LNCaP clone FGC (cell line): ENCODE measurements around the gene COX4I1.

Source experiments
- DNase-seq: peaks from one replicate; pipeline ENCODE4 v3.0.0-alpha.2; 2011; ENCODE audit warnings: low read depth
- H3K4me3 ChIP-seq: 2 replicates; pipeline ENCODE4 v1.5.1; 2011; ENCODE audit warnings: mild to moderate bottlenecking, low read depth, low read length, control low read depth
- CTCF ChIP-seq: IDR thresholded peaks from 2 replicates; pipeline ENCODE4 v1.5.1; 2012; ENCODE audit warnings: mild to moderate bottlenecking; ENCODE audit not compliant: control insufficient read depth, insufficient read depth; ENCODE audit errors: extremely low read depth

The COX4I1 gene

GRCh38 chr16:85799497-85800320, at the start of gene COX4I1, which contains the start of gene EMC8:
COX4I1 (plus strand) TSS chr16:85799695; CDS start chr16:85801206, 1,511 bp downstream.
EMC8 (minus strand) TSS chr16:85799544; CDS start chr16:85799295, 249 bp downstream.
- TF ChIP-seq CTCF = no peak
- peak; percentile 84 for DNase-seq
- peak within 1 kb of the TSS; percentile 72 for H3K4me3 ChIP-seq

- TF ChIP-seq CTCF = no peak
- DNase-seq = no peak
- H3K4me3 ChIP-seq = no peak overlapping the region
Observed at GRCh38 chr16:85749771-85750145, 49.7 kb upstream of the COX4I1 start.

- H3K4me3 ChIP-seq = peak overlapping the region; percentile 51
- no peak for DNase-seq
- no peak for TF ChIP-seq CTCF
Observed at GRCh38 chr16:85750146-85750826, 49.2 kb upstream of the COX4I1 start.

GRCh38 chr16:85750827-85751697, 48.4 kb upstream of the COX4I1 start, which contains the start of gene C16orf74:
C16orf74 (minus strand) TSS chr16:85751096; CDS start chr16:85735217, 15,879 bp downstream.
- peak within 1 kb of the TSS; percentile 51 for H3K4me3 ChIP-seq
- no peak for DNase-seq
- TF ChIP-seq CTCF = no peak

- DNase-seq = no peak
Observed at GRCh38 chr16:85751698-85752501, 47.6 kb upstream of the COX4I1 start.

More at GRCh38 chr16:85751698-85752501, 47.6 kb upstream of the COX4I1 start:
- no peak for TF ChIP-seq CTCF
- no peak overlapping the region for H3K4me3 ChIP-seq
